NCI-H345 treated with DMSO at 0.1 percent for 48 hours (cell line): ENCODE results near the gene FAM216B.

Experiments used
- DNase-seq: peaks from one replicate; lab custom pipeline; 2025; ENCODE audit not compliant: unreplicated experiment; lab: John Stamatoyannopoulos, UW

The FAM216B gene

GRCh38 chr13:42832341-42833096 is 51.1 kb downstream of the FAM216B start:
- DNase-seq = no peak

- no peak for DNase-seq
These were observed 53.6 kb downstream of the FAM216B start for GRCh38 chr13:42834946-42835345.

- no peak for DNase-seq
These were observed 55.7 kb downstream of the FAM216B start for GRCh38 chr13:42836930-42837690.
